ENCODE measurements around the gene TCF7L1.

Gene TCF7L1

GRCh38 chr2:85184231-85184630 lies 51.0 kb downstream of the TCF7L1 start:
- Histone ChIP-seq H4K20me1 (ENCODE audit: insufficient read depth, low read length) (no peaks in the 10 kb centered on the region), H3K79me2 (ENCODE audit: insufficient read depth, low read length) (no peaks in the 10 kb centered on the region), H3K4me2 (ENCODE audit: low read length) (no peak overlapping the region), H3K36me3 (ENCODE audit: insufficient read depth, low read length) (no peaks in the 10 kb centered on the region), H3K27me3 (ENCODE audit: insufficient read depth, low read length) (no peaks in the 10 kb centered on the region), H3K9me3 (ENCODE audit: low read length) (no peaks in the 10 kb centered on the region), H3K4me3 (ENCODE audit: low read depth, low read length, poor library complexity, severe bottlenecking) (no peak overlapping the region), H2AFZ (ENCODE audit: low read length) (no peak overlapping the region), H3K4me1 (ENCODE audit: insufficient read depth, low read length, severe bottlenecking) (no peaks in the 10 kb centered on the region), H3K27ac (ENCODE audit: low read depth, low read length, poor library complexity, severe bottlenecking) (no peak overlapping the region), H3K9me2 (ENCODE audit: low read depth, low read length) (no peaks in the 10 kb centered on the region), H3F3A (ENCODE audit: insufficient read depth, low read length) (no peaks in the 10 kb centered on the region), H3K9ac (ENCODE audit: low read length) (no peak overlapping the region)
- no peak for TF ChIP-seq EZH2 (IDR thresholded peaks at IDR 0.05; ENCODE audit: borderline replicate concordance, low read length)

- Histone ChIP-seq H2AFZ (ENCODE audit: low read length) (no peak overlapping the region), H3K79me2 (ENCODE audit: insufficient read depth, low read length) (no peaks in the 10 kb centered on the region), H3F3A (ENCODE audit: insufficient read depth, low read length) (no peaks in the 10 kb centered on the region), H4K20me1 (ENCODE audit: insufficient read depth, low read length) (no peaks in the 10 kb centered on the region), H3K4me1 (ENCODE audit: insufficient read depth, low read length, severe bottlenecking) (no peaks in the 10 kb centered on the region), H3K9me3 (ENCODE audit: low read length) (no peaks in the 10 kb centered on the region), H3K9me2 (ENCODE audit: low read depth, low read length) (no peaks in the 10 kb centered on the region), H3K4me2 (ENCODE audit: low read length) (no peak overlapping the region), H3K27me3 (ENCODE audit: insufficient read depth, low read length) (no peaks in the 10 kb centered on the region), H3K36me3 (ENCODE audit: insufficient read depth, low read length) (no peaks in the 10 kb centered on the region), H3K27ac (ENCODE audit: low read depth, low read length, poor library complexity, severe bottlenecking) (no peak overlapping the region), H3K9ac (ENCODE audit: low read length) (no peak overlapping the region), H3K4me3 (ENCODE audit: low read depth, low read length, poor library complexity, severe bottlenecking) (no peak overlapping the region)
- TF ChIP-seq CTCF (IDR thresholded peaks at IDR 0.05; ENCODE audit: low read length) (no peak), EZH2 (IDR thresholded peaks at IDR 0.05; ENCODE audit: borderline replicate concordance, low read length) (no peak)
These were observed 51.8 kb downstream of the TCF7L1 start for GRCh38 chr2:85184990-85185389.

GRCh38 chr2:85185431-85185940 lies 52.3 kb downstream of the TCF7L1 start:
- Histone ChIP-seq H3K27me3 (ENCODE audit: insufficient read depth, low read length) (no peaks in the 10 kb centered on the region), H3K9ac (ENCODE audit: low read length) (no peak overlapping the region), H3K9me2 (ENCODE audit: low read depth, low read length) (no peaks in the 10 kb centered on the region), H3K36me3 (ENCODE audit: insufficient read depth, low read length) (no peaks in the 10 kb centered on the region), H4K20me1 (ENCODE audit: insufficient read depth, low read length) (no peaks in the 10 kb centered on the region), H3F3A (ENCODE audit: insufficient read depth, low read length) (no peaks in the 10 kb centered on the region), H2AFZ (ENCODE audit: low read length) (no peak overlapping the region), H3K4me3 (ENCODE audit: low read depth, low read length, poor library complexity, severe bottlenecking) (no peak overlapping the region), H3K9me3 (ENCODE audit: low read length) (no peaks in the 10 kb centered on the region), H3K4me2 (ENCODE audit: low read length) (no peak overlapping the region), H3K27ac (ENCODE audit: low read depth, low read length, poor library complexity, severe bottlenecking) (no peak overlapping the region), H3K4me1 (ENCODE audit: insufficient read depth, low read length, severe bottlenecking) (no peaks in the 10 kb centered on the region), H3K79me2 (ENCODE audit: insufficient read depth, low read length) (no peaks in the 10 kb centered on the region)
- no peak for TF ChIP-seq EZH2 (IDR thresholded peaks at IDR 0.05; ENCODE audit: borderline replicate concordance, low read length)
- TF ChIP-seq CTCF (IDR thresholded peaks at IDR 0.05; ENCODE audit: low read length), result no peak

- Histone ChIP-seq H3K9ac (ENCODE audit: low read length) (no peak overlapping the region), H3K27ac (ENCODE audit: low read depth, low read length, poor library complexity, severe bottlenecking) (no peak overlapping the region), H3K36me3 (ENCODE audit: insufficient read depth, low read length) (no peaks in the 10 kb centered on the region), H3K4me3 (ENCODE audit: low read depth, low read length, poor library complexity, severe bottlenecking) (no peak overlapping the region), H3K4me1 (ENCODE audit: insufficient read depth, low read length, severe bottlenecking) (no peaks in the 10 kb centered on the region), H3K4me2 (ENCODE audit: low read length) (no peak overlapping the region), H3K9me3 (ENCODE audit: low read length) (no peaks in the 10 kb centered on the region), H3F3A (ENCODE audit: insufficient read depth, low read length) (no peaks in the 10 kb centered on the region), H3K9me2 (ENCODE audit: low read depth, low read length) (no peaks in the 10 kb centered on the region), H3K27me3 (ENCODE audit: insufficient read depth, low read length) (no peaks in the 10 kb centered on the region), H2AFZ (ENCODE audit: low read length) (no peak overlapping the region), H4K20me1 (ENCODE audit: insufficient read depth, low read length) (no peaks in the 10 kb centered on the region), H3K79me2 (ENCODE audit: insufficient read depth, low read length) (no peaks in the 10 kb centered on the region)
- no peak for TF ChIP-seq CTCF (IDR thresholded peaks at IDR 0.05; ENCODE audit: low read length)
- TF ChIP-seq EZH2 (IDR thresholded peaks at IDR 0.05; ENCODE audit: borderline replicate concordance, low read length), result no peak
These were observed 53.9 kb downstream of the TCF7L1 start for GRCh38 chr2:85187069-85187468.

Measured in OCI-LY1 (cell line).